ENCODE measurements around the gene TRIM28. TPM values are rescaled to one million over a fixed set of nuclear protein-coding genes. Genes with fewer than 3 reads are reported as not detected.

TRIM28 gene
- 100 to 1,000 TPM; 527 to 550 TPM for total RNA-seq

- CTCF ChIA-PET, result interaction anchor here (1.0 to 2.7 kb wide), 6 partner anchors 11 to 37 kb away, joined by 3 to 16 read pairs (median 4); partner anchors contain the start of genes CHMP2A and ZBTB45
- DNase-seq, result peak; percentile 100
- POLR2A ChIA-PET, result interaction anchor here (0.8 to 13.1 kb wide), 14 partner anchors 8 to 157 kb away, joined by 3 to 164 read pairs (median 5); partner anchors contain the start of genes CHMP2A, RPS5, UBE2M and ZBTB45
- H3K27ac Mint-ChIP-seq, result peak within 1 kb of the TSS; percentile 97
- ATAC-seq, result peak; percentile 97
- TF ChIP-seq CTCF (IDR thresholded peaks at IDR 0.05), result no peak
- H3K4me3 Mint-ChIP-seq, result peak within 1 kb of the TSS; percentile 96
- H3K4me1 Mint-ChIP-seq (ENCODE audit: low read depth), result peaks cover 32% of the 10 kb centered on the region
- no peaks in the 10 kb centered on the region for H3K9me3 Mint-ChIP-seq
- H3K36me3 Mint-ChIP-seq (ENCODE audit: low read depth), result peaks cover 38% of the 10 kb centered on the region
- H3K27me3 Mint-ChIP-seq, result peaks cover 14% of the 10 kb centered on the region
- intact Hi-C loops (cut with micrococcal nuclease), result no loop called here
Observed at GRCh38 chr19:58543826-58544590, at the start of gene TRIM28. Gene TRIM28 (plus strand): TSS chr19:58544064. CDS start chr19:58544758, 694 bp downstream.

- TF ChIP-seq CTCF (IDR thresholded peaks at IDR 0.05), result no peak
- H3K36me3 Mint-ChIP-seq (ENCODE audit: low read depth), result peaks cover 4% of the 10 kb centered on the region
- H3K4me3 Mint-ChIP-seq, result peak overlapping the region; percentile 87
- intact Hi-C loops (cut with micrococcal nuclease), result no loop called here
- CTCF ChIA-PET, result interaction anchor here (1.3 to 1.5 kb wide), 2 partner anchors 16 to 22 kb away, joined by 4 read pairs; partner anchors contain the start of gene ZBTB45
- POLR2A ChIA-PET, result interaction anchor here (1.2 kb wide), 2 partner anchors 13 to 21 kb away, joined by 3 to 5 read pairs; partner anchors contain the start of gene ZNF446
- ATAC-seq (no peak), DNase-seq (no peak)
- no peaks in the 10 kb centered on the region for H3K27me3 Mint-ChIP-seq
- H3K4me1 Mint-ChIP-seq (ENCODE audit: low read depth), result peaks cover 23% of the 10 kb centered on the region
- H3K27ac Mint-ChIP-seq, result no peak overlapping the region
- peaks cover 6% of the 10 kb centered on the region for H3K9me3 Mint-ChIP-seq
Observed at GRCh38 chr19:58497634-58498170, 46.2 kb upstream of the TRIM28 start.

GRCh38 chr19:58498316-58499020, 45.4 kb upstream of the TRIM28 start:
- no peak for TF ChIP-seq CTCF (IDR thresholded peaks at IDR 0.05)
- POLR2A ChIA-PET, result interaction anchor here (0.7 to 1.2 kb wide), 4 partner anchors 14 to 22 kb away, joined by 3 to 5 read pairs (median 4); partner anchors contain the start of gene ZNF446

GRCh38 chr19:58499021-58499927, 44.6 kb upstream of the TRIM28 start:
- no peaks in the 10 kb centered on the region for H3K27me3 Mint-ChIP-seq

More at GRCh38 chr19:58498316-58499020, 45.4 kb upstream of the TRIM28 start:
- Mint-ChIP-seq H3K4me1 (ENCODE audit: low read depth) (peaks cover 23% of the 10 kb centered on the region), H3K27me3 (no peaks in the 10 kb centered on the region), H3K36me3 (ENCODE audit: low read depth) (peaks cover 4% of the 10 kb centered on the region), H3K27ac (peak overlapping the region; percentile 86), H3K9me3 (peaks cover 6% of the 10 kb centered on the region), H3K4me3 (peak overlapping the region; percentile 87)
- intact Hi-C loops (cut with micrococcal nuclease), result no loop called here
- ATAC-seq (no peak), DNase-seq (no peak)
- CTCF ChIA-PET, result interaction anchor here (0.8 to 1.7 kb wide), 3 partner anchors 9 to 21 kb away, joined by 3 to 5 read pairs (median 4); partner anchors contain the start of gene ZBTB45

More at GRCh38 chr19:58499021-58499927, 44.6 kb upstream of the TRIM28 start:
- Mint-ChIP-seq H3K4me3 (peak overlapping the region; percentile 87), H3K36me3 (ENCODE audit: low read depth) (peaks cover 4% of the 10 kb centered on the region), H3K9me3 (peaks cover 6% of the 10 kb centered on the region), H3K27ac (peak overlapping the region; percentile 86), H3K4me1 (ENCODE audit: low read depth) (peaks cover 23% of the 10 kb centered on the region)
- DNase-seq, result peak; percentile 100
- CTCF ChIA-PET, result interaction anchor here (0.8 to 1.7 kb wide), 4 partner anchors 10 to 20 kb away, joined by 3 to 11 read pairs (median 4); partner anchors contain the start of gene ZBTB45
- POLR2A ChIA-PET, result interaction anchor here (0.7 to 2.5 kb wide), 8 partner anchors 10 to 76 kb away, joined by 3 to 27 read pairs (median 3); partner anchors contain the start of gene ZBTB45
- peak; percentile 97 for ATAC-seq
- TF ChIP-seq CTCF (IDR thresholded peaks at IDR 0.05), result no peak
- intact Hi-C loops (cut with micrococcal nuclease), result no loop called here

Measured in activated CD8-positive, alpha-beta T cell treated with anti-CD3 and anti-CD28 coated beads for 36 hours (primary cell).